Stimulated activated CD8-positive, alpha-beta memory T cell treated with anti-CD3 and anti-CD28 coated beads, Interleukin-2, amount 100 ng/mL, for 1 hour (primary cell): Measurements from ENCODE around the gene ANKRD60.

ENCODE experiments used
- DNase-seq, 2 donors: peaks; one replicate each; pipeline ENCODE4 v3.0.0-alpha.2; 2020; ENCODE audit warnings: low read depth in 2 of 2

ANKRD60 gene

DNA sequence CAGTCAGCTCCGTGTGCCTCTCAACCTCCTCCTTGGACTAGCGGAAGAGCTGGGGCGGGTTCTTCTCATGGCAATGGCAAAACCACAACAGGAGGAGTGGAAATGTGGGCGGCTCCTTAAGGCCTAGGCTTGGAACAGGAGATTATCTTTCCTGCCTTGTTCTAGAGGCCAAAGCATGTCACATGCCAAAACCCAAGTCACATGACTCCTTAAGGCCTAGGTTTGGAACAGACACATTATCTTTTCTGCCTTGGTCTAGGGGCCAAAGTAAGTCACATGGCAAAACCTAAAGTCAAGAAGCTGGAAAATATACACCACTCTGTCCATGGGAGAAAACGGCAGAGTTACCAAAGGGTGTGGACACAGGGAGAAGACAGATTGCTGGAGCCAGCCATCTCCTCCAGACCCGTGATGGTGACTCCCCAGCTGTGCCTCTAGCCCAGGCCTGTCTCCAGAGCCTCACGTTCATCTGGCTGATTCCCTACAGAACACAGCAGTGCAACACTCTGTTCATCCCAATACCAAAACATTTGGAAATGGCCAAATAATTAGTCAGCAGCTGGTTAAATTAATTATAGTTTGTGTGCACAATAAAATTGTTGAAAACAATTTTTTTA, 34.2 kb downstream of the ANKRD60 start:
- DNase-seq, result no peak

DNA sequence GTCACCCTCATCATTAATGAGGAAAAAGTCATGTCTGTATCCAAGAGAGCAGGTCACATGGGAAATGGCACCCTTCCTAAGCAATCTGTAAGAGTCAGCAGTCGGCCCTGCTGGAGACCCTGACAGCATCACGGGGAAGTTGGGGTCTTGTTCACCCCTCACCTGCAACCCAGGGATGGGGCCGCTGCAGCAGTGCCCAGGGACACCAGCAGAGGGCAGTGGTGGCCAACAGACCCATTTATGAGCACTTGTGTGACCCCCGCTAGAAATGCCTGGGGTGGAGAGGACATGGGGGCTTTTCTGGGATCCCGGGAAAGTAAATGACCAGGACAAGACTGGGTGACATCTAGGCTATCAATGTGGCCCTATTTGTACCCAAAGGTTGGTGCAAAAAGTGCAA, 35.9 kb downstream of the ANKRD60 start:
- DNase-seq, result peak in 1 of 2 donors; percentile 10

DNA sequence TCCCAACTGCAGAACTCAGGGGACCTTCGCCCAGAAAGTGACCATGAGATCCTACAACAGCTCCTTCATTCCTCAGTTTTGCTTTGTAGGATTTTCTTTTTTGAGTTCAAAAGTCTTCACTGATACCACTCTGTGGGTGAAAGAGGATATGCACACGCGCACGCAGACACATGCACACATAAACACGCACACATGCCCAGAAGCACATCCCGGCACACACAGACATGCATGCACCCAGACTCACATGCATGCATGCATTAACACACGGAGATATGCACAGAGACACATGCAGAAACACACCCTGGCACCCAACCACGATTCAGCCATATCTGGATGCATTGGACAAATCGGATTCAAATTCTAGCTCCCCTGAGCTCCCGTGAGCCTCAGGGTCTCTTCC, 36.4 kb downstream of the ANKRD60 start:
- DNase-seq, result no peak

DNA sequence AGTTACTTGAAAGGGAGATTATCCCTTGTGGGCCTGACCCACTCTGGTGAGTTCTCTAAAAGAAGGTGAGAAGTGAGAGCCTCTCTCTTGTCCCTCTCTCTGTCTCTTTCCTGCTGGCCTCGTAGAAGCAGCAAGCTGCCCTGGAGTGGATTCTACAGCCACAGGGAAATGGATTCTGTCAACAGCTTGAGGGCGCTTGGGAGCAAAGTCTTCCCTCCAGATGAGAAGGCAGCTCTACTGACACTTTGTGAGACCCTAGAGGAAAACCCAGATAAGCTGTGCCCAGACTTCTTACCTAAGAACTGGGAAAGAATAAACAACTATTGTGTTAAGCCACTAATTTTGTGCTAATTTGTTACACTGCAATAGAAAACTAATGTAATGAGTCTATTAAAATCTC, 39.9 kb downstream of the ANKRD60 start:
- DNase-seq, result no peak

DNA sequence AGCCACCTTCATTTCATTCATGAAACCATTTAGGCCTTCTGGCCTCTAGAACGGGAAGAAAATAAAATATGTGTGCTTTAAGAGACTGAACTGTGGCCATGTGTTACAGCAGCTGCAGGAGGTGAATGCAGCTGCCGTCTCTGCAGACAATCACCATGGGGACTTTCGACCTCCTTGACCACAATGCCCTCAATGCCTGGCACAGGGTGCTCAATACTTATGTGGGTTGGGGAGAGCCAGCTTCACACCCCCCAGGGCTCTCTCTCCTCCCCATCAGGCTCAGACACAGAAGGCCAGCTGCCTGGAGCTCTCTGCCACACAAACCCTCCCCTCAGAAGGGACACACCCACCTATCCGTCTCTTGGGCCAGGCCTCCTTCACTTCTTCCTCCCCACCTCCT, 43.5 kb downstream of the ANKRD60 start:
- no peak for DNase-seq

DNA sequence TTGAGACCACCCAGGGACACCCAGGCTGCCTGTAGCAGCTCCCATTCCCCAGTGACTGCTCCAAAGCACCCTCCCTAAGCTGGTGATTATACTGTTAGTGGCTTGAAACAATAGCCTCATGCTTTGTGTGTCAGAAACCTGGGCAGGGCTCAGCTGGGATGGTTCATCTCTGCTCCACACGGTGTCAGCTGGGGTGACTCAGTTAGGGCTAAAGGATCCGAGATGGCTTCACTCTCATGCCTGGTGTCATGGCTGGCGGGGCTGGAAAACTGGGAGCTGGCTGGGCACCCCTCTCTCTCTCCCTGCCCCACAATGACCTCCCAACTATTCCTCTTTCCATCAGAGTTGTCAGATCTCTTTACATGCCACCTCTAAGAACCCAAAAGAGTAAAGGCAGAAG, 44.4 kb downstream of the ANKRD60 start:
- no peak for DNase-seq

DNA sequence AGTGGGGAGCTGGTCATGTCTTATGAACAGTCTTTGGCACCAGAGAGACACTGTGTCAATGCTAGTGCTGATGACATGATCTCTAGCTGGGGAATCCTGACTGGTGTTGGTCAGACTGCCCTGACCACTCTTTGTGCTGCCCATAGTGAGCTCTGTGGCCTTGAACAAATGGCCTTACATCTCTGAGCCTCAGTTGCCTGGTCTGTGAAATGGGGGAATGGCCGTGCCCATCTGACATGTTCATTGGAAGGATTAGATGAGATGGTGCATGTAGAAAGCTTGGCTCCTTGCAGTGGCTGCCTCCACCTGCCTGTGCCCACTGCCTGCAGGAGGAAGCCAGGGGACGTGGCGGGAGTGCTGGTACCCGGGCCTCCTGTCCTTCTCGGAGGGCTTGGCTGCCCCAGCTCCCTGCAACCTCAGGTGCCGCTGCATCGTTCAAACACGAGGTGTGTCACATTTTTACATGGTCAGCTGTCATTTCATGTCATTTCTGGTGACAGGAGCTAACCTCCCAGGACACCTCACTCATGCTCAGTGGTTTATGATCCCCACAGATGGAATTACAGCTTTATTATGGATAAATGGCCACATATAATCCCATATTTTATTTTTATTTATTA, 45.8 kb downstream of the ANKRD60 start:
- DNase-seq, result no peak

DNA sequence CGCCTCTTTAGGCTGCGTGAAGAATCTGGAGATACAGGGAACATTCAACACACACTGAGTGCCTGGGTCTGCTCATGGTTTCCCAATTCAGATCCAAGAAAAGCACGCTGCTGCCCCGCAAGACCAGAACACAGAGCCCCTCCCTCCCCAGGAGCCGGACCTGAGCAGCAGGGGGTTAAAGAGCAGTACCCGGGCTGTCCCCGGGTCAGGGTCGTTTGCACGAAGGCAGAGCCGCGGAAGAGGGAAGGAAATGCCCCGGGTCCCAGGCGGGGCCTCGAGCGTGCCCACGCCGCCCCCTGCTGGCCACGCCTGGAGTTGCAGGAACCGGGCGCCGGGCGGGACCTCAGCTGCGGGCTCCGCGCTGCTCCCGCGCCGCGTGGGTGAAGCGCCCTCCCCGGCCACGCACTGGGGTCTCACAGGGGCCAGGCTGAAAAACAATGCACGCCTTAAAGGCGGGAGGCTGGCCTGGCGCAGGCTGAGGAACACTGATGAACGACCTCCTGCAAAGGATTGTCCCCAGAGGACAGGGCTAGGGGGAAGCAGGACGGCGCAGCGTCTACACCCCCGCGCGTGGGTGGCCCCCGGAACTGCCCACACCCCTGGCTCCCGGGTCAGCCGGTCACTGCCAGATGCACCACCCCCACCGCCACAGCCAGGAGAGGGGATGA, 48.9 kb downstream of the ANKRD60 start:
- peak; percentile 27 to 44 for DNase-seq

DNA sequence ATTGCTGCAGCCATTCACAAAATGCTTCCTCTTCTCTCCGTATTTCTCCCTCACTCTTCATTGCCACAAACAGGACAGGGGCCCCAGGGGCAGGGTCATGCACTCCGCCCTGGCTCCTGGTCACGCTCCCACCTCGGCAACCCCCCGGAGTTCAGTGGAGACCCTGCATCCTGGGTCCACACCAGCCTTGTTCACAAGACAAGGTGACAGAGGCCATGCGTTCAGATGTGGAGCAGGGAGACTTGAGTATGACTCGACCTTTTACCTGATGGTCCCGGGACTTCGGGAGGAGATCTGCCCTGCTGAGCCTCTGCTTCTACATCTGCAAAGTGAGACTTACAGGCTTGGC, 49.4 kb downstream of the ANKRD60 start:
- DNase-seq, result no peak

DNA sequence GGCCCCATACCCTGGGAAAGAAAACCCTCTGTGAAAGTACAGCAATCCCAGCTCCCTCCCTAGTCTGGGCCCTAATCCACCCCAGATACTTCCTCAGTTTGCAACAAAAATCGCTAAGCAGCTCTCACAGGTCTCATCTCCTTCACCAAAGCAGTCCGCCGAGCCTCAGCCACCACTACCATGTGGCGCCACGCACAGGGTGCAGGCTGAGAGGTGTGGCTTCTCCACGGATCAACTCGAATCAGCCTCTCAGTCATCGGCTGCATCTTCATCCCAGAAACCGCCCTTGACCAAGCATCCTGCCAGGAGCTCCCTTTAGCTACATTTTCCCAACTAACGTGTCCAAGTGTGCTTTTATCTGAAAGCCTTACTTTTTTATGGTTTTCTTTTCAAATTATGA, 50.7 kb downstream of the ANKRD60 start:
- DNase-seq, result no peak

DNA sequence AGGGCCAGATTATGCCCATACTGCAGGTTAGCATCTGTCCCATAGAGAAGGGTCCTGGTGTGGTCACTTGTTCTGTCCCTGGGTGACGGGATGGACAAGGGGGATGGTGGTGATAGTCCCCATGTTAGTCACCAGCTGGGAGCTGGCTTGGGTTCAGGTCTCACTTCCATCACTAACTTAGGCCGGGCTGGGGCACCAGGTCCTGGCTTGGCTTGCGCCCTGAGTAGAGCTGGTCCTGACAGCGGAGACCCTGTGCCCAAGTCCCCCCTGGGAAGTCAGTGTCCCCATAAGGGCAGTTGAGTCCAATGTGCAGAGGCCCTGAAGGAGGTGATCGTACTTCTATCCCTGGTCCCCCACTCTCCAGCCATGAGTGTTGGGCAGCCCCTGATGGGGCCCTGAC, 52.6 kb downstream of the ANKRD60 start:
- no peak for DNase-seq

DNA sequence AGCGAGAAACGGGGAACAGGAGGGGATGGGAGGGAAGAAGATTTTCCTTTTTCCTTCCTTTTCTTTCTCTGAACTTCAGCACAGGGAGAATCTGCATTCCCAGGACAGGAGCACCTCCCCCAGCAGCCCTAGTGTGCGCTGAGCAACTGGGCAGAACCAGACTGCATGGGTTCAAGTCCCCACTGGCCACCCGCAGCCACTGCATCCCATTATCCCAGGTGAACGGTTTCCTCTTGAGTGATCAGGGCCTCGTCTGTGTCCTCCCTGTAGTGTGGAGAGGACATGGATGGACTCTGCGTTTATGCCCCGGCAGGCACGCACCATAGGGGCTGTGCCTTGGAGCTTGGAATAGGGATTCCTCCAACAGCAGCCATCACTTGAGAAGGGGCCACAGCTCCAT, 53.0 kb downstream of the ANKRD60 start:
- DNase-seq, result no peak

DNA sequence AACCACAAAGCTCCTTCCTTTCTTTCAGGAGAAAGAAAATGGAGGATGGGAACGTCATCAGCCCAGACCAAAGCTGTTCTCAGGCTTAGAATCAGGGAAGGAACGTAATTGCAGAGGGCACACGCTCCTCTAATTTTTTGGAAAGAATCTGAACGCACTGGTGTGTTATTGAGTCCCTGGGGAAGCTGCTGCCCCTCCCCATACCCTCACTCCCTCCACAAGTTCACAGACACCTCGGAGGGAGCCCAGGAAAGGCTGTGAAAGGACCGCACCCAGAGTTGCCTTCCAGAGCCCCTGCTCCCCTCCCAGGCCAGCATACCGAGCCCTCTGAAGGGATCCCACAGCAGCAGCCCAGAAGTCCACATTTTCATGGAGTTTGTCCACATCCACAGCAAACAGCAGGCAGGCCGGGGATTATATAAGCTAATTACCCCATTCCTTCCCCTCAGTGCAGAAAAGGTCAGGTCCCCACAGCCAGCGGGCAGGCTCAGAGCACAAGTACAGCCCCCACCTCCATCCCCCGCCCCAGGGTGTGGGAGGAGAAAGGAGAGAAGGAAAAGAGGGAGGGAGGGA, 53.7 kb downstream of the ANKRD60 start:
- no peak for DNase-seq

DNA sequence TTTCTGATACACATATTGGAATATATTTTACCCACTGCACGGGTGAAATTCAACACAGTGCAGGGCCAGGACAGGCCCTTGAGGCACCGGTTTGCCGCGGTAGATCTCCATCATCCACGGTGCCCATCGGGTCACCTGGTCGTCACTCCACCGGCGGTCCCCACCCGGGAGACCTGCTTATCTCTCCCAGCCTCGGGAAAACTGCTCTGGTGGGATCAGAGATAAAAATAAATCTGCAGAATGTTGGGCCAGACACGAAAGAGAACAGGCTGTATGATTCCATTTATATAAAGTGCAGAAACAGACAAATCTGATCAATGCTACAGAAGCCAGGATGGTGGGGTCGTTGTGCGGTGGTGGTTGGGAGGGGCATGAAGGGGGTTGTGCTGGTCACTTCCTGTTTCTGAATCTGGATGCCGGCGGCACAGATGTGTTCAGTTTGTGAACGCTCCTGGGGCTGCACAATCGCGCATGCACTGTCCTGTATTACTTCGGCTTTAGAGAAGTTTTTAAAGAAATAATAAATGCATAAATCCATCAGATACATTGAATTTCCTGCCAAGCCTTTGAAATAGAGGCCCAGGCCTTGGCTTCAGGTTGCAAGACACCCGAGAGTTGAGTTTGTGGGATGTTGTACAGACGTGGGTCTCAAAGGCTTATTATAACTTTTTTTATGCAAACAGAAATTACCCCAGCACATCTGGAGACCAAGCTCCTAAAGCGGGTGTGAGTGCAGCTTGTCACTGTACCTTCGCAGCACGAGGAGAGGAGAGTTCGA, 54.3 kb downstream of the ANKRD60 start:
- no peak for DNase-seq

DNA sequence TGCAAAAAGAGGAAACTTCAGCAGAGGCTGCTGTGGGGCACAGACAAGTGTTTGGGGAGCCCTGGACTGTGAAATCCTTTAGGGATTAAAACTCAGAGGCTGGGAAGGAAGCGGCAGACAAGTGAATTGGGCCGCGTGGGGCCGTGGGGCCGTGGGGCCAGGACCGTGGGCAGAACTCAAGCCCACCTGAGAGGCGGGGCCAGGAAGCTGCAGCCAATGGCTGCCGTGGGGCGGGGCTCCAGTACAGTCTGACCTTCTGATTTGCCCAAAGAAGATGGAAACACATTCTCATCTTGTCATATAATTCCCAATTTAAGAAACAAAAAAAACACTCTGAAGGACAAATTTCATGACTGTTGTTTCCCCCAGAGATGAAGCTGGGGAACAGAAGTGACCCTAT, 55.4 kb downstream of the ANKRD60 start:
- no peak for DNase-seq

DNA sequence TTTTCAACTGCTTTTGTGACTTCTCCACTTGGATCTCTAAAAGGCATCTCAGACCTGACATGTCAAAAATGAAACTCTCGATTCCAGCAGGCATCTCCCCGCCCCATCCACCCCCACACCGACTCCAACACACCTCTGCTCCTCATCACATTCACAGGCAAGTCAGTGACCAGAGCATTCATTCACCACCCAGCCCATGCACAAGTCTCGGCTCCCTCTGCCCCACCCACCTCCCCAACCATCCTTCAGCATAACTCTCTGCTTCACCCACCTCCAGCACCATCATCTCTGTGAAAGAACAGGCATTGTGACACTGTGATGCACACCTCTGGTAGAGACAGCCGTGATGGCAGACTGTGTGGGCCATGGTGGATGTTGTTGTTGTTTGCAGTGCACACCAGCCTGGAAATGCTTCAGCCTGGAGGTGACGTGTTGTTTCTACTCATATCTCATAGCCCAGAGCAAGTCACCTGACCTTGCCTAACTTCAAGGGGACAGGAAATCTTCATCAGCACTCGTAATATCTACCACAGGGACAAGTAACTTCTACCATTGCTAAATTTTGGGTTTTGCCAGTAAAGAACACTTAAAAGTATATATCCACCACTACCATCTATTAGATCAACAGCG, 56.5 kb downstream of the ANKRD60 start:
- no peak for DNase-seq

DNA sequence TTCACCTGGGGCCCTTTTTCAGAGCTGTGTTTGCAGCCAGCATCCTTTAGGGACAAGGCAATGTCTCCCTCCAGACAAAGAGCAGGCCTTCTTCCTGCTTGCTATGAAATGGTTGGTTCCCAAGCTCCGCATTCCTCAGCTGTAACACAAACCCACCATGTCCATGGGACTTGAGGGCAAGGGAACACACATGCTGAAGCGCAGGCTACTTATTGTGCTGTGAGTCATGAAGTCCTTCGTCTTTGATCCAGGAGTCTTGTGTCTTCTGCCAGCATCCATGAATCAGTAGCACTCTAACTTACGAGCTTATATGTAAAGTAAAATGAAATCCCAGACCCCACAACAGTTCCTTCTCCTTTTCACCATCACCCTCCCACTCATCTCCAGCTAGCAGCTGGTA, 59.0 kb downstream of the ANKRD60 start:
- DNase-seq, result no peak

DNA sequence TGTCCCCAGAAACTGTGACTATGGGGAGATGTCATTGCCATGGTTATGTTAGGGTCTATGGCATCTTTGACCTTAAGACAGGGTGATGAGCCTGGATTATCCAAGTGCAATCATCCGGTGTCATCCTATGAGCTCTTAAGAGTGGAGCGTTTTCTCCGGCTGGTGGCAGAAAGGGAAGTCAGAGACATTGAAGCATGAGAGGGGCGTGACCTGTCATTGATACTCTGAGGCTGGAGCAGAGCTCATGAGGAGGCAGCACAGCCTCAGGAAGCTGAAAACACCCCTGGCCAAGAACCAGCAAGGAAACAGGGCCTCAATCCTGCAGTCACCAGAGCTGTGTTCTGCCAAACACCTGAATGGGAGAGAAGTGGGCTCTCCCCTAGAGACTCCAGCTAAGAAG, 59.6 kb downstream of the ANKRD60 start:
- no peak for DNase-seq

DNA sequence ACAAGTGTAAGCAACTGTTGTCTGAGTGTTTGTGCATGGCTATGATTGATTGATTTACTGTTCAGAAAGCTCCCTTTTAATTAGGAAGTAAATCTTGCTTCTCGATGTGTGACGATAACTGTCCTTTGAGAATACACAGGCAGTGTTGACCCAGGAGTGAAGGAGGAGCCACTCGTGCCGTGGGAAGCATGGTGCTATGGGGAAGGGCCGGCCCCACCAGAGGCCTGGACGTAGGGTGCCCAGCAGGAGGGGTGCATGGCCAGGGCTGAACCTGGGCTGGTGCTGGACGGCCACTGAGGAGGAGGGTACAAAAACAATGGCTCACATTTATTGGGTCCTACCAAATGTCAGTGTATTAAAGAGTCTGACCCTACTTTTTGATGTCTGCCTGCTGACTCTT, 60.7 kb downstream of the ANKRD60 start:
- no peak for DNase-seq
